ENCODE measurements around the gene FAIM2.

The FAIM2 gene

DNA sequence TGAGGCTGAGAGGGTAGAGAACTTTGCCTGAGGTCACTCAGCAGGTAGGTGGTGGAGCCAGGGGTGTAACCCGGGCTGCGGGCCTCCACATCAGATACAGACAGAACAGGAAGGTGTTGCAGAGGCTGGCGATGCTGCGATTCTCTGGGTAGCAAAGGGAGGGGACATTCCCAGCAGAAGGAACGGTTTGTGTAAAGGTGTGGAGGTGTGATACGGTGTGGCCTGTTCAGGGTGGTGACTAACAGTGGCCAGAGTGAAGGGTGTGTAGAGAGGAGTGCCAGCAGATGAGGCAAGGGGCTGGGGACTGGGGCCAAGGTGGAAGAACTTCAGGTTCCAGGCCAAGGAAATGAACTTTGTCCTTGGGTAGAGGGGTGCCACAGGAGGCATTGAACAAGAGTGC lies 18.2 kb upstream of the FAIM2 start:
- Histone ChIP-seq H3K27me3 (ENCODE audit: control insufficient read depth, insufficient read depth, low read length) (no peaks in the 10 kb centered on the region), H3K36me3 (ENCODE audit: control insufficient read depth, insufficient read depth, low read length) (no peaks in the 10 kb centered on the region), H3K27ac (ENCODE audit: low read depth, low read length) (no peak overlapping the region), H3K9ac (ENCODE audit: low read length) (no peak overlapping the region), H3K4me1 (ENCODE audit: control insufficient read depth, insufficient read depth, low read length) (no peaks in the 10 kb centered on the region), H3K4me3 (ENCODE audit: low read length) (no peak overlapping the region)

- Histone ChIP-seq H3K27ac (ENCODE audit: low read depth, low read length) (no peak overlapping the region), H3K36me3 (ENCODE audit: control insufficient read depth, insufficient read depth, low read length) (no peaks in the 10 kb centered on the region), H3K27me3 (ENCODE audit: control insufficient read depth, insufficient read depth, low read length) (no peaks in the 10 kb centered on the region), H3K4me3 (ENCODE audit: low read length) (no peak overlapping the region), H3K4me1 (ENCODE audit: control insufficient read depth, insufficient read depth, low read length) (no peaks in the 10 kb centered on the region), H3K9ac (ENCODE audit: low read length) (no peak overlapping the region)
Measured at GRCh38 chr12:49921299-49921698, 17.6 kb upstream of the FAIM2 start.

DNA sequence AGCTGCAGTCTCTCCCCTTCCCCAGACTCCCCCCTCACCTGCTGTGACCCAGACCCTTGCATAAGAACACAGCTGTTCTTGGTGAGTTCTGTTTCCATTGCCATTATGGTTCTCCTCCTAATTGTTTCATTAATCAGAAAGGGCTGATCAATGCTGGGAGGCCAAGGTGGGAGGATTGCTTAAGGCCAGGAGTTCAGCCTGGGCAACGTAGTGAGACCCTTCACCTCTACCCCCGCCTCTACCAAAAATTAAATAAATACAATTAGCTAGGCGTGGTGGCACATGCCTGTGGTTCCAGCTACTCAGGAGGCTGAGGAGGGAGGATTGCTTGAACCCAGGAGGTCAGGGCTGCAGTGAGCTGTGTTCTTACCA lies 17.2 kb upstream of the FAIM2 start:
- Histone ChIP-seq H3K4me3 (ENCODE audit: low read length) (no peak overlapping the region), H3K36me3 (ENCODE audit: control insufficient read depth, insufficient read depth, low read length) (no peaks in the 10 kb centered on the region), H3K27me3 (ENCODE audit: control insufficient read depth, insufficient read depth, low read length) (no peaks in the 10 kb centered on the region), H3K27ac (ENCODE audit: low read depth, low read length) (no peak overlapping the region), H3K9ac (ENCODE audit: low read length) (no peak overlapping the region), H3K4me1 (ENCODE audit: control insufficient read depth, insufficient read depth, low read length) (no peaks in the 10 kb centered on the region)

- no peak overlapping the region for H3K4me3 ChIP-seq (ENCODE audit: low read length)
- no peaks in the 10 kb centered on the region for H3K4me1 ChIP-seq (ENCODE audit: control insufficient read depth, insufficient read depth, low read length)
- H3K27me3 ChIP-seq (ENCODE audit: control insufficient read depth, insufficient read depth, low read length) = no peaks in the 10 kb centered on the region
- no peak overlapping the region for H3K27ac ChIP-seq (ENCODE audit: low read depth, low read length)
- H3K36me3 ChIP-seq (ENCODE audit: control insufficient read depth, insufficient read depth, low read length) = no peaks in the 10 kb centered on the region
- no peak overlapping the region for H3K9ac ChIP-seq (ENCODE audit: low read length)
Measured at GRCh38 chr12:49920241-49920914, 16.7 kb upstream of the FAIM2 start.

GRCh38 chr12:49917788-49918173 lies 14.1 kb upstream of the FAIM2 start:
- H3K36me3 ChIP-seq (ENCODE audit: control insufficient read depth, insufficient read depth, low read length) = no peaks in the 10 kb centered on the region
- no peaks in the 10 kb centered on the region for H3K27me3 ChIP-seq (ENCODE audit: control insufficient read depth, insufficient read depth, low read length)
- no peak overlapping the region for H3K4me3 ChIP-seq (ENCODE audit: low read length)
- no peak overlapping the region for H3K27ac ChIP-seq (ENCODE audit: low read depth, low read length)
- H3K9ac ChIP-seq (ENCODE audit: low read length) = no peak overlapping the region
- H3K4me1 ChIP-seq (ENCODE audit: control insufficient read depth, insufficient read depth, low read length) = no peaks in the 10 kb centered on the region

DNA sequence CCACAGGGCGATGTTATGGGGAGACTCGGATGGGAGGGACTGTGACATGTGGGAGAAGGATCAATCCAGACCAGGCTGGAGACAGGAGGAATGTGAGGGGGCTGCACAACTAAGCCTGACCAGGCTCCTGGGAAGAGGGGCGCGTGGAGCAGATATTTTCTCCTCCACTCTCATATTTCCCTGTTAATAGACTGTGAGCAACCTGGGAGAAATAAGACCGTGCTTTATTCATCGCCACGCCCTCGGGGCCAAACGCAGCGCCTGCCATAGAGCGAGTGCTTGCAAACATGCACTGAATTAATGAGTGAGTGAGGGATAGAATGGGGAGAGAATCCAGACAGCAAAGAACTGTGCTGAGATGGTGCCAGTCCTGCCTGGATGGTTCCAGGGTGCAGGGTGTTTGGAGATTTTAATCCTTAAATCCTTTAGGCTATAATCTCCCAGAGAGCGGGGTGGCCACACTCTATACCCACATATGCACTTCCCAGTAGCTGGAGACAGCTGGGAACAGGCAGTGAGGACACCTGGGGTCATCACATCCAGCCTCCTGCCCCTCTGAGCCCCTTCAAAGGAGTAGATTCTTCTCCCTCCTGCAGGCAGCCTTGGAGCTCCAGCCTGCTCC lies 13.6 kb upstream of the FAIM2 start:
- no peaks in the 10 kb centered on the region for H3K4me1 ChIP-seq (ENCODE audit: control insufficient read depth, insufficient read depth, low read length)
- H3K27ac ChIP-seq (ENCODE audit: low read depth, low read length) = no peak overlapping the region
- no peak overlapping the region for H3K9ac ChIP-seq (ENCODE audit: low read length)
- no peaks in the 10 kb centered on the region for H3K27me3 ChIP-seq (ENCODE audit: control insufficient read depth, insufficient read depth, low read length)
- no peak overlapping the region for H3K4me3 ChIP-seq (ENCODE audit: low read length)
- no peaks in the 10 kb centered on the region for H3K36me3 ChIP-seq (ENCODE audit: control insufficient read depth, insufficient read depth, low read length)

DNA sequence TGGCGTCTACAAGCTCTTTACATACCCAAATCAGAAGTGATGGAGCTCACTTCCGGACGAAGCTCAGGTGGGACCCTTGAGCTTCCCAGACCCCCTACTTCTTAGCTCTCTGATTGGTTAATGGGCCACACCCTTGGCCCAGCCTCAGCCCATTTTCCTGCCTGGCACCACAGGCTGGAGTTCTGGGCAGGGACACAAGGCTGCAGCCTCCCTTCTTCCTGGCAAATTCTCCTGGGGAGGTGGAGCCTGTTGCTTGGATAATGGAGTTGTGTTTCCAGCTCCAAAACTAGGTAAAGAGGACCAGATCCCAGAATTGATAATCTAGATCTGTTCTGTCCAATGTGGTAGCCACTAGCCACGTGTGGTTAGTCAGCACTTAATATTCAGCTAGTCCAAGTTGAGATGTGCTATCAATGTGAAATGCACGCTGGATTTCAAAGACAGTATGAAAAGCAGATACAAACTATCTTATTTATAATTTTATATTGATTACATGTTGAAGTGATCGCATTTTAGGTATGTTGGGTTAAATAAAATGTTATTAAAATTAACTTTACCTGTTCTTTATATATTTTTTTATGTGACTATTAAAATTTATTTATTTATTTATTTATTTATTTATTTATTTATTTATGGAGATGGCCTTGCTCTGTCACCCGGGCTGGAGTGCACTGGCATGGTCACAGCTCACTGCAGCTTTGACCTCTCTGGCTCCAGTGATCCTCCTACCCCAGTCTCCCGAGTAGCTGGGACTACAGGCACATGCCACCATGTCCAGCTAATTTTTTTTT lies 12.6 kb upstream of the FAIM2 start:
- H3K27me3 ChIP-seq (ENCODE audit: control insufficient read depth, insufficient read depth, low read length) = no peaks in the 10 kb centered on the region
- no peaks in the 10 kb centered on the region for H3K4me1 ChIP-seq (ENCODE audit: control insufficient read depth, insufficient read depth, low read length)
- no peaks in the 10 kb centered on the region for H3K36me3 ChIP-seq (ENCODE audit: control insufficient read depth, insufficient read depth, low read length)
- H3K27ac ChIP-seq (ENCODE audit: low read depth, low read length) = no peak overlapping the region
- H3K4me3 ChIP-seq (ENCODE audit: low read length) = no peak overlapping the region
- H3K9ac ChIP-seq (ENCODE audit: low read length) = no peak overlapping the region

GRCh38 chr12:49912345-49913255 lies 8.9 kb upstream of the FAIM2 start:
- no peak overlapping the region for H3K9ac ChIP-seq (ENCODE audit: low read length)
- no peak overlapping the region for H3K4me3 ChIP-seq (ENCODE audit: low read length)
- H3K4me1 ChIP-seq (ENCODE audit: control insufficient read depth, insufficient read depth, low read length) = no peaks in the 10 kb centered on the region
- H3K27ac ChIP-seq (ENCODE audit: low read depth, low read length) = no peak overlapping the region
- no peaks in the 10 kb centered on the region for H3K36me3 ChIP-seq (ENCODE audit: control insufficient read depth, insufficient read depth, low read length)
- H3K27me3 ChIP-seq (ENCODE audit: control insufficient read depth, insufficient read depth, low read length) = no peaks in the 10 kb centered on the region

- Histone ChIP-seq H3K27me3 (ENCODE audit: control insufficient read depth, insufficient read depth, low read length) (no peaks in the 10 kb centered on the region), H3K4me3 (ENCODE audit: low read length) (no peak overlapping the region), H3K27ac (ENCODE audit: low read depth, low read length) (no peak overlapping the region), H3K4me1 (ENCODE audit: control insufficient read depth, insufficient read depth, low read length) (no peaks in the 10 kb centered on the region), H3K9ac (ENCODE audit: low read length) (no peak overlapping the region), H3K36me3 (ENCODE audit: control insufficient read depth, insufficient read depth, low read length) (no peaks in the 10 kb centered on the region)
Measured at GRCh38 chr12:49911213-49911605, 7.5 kb upstream of the FAIM2 start.

DNA sequence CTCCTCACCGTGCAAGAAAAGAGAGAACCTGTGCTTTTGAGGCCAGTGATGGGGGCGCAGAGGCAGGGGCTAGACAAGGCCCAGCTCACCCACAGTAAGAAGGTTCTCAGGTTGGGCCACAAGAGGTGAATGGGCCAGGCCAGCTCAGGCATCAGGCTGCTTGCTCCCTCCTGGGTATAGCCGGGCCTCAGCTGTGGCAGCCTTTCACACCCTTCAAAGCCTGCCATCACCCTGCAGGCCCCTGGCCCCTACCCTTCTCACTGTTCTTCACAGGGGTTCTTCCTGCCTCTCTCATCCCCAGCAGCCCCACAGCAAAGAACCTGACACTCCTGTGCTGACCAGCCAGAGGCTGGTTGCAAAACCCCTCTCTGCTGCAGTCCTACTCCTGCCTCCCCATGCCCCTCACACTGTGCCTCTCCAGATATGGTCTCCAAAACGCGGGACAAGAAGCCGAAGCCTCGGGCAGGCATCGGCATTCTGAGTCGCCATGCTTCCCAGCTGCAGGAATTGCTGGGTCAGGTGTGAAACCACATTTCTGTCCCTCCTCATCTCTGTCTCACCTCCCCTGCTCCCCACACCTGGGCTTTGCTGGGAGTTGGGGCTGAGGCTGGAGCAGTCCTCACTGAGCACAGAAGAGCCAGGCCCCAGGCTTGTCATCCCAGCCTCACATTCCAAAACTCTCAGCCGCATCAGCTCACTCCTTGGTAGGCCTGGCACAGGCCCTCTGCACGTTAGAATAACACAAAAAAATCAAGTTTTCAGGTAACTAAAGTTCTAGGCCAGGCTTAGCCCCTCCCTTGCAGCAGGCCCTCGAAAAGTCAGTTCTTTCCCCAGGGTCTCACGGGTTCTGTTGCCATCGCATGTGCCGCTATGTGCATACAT lies 6.9 kb upstream of the FAIM2 start:
- no peak overlapping the region for H3K9ac ChIP-seq (ENCODE audit: low read length)
- no peak overlapping the region for H3K27ac ChIP-seq (ENCODE audit: low read depth, low read length)
- no peak overlapping the region for H3K4me3 ChIP-seq (ENCODE audit: low read length)
- H3K4me1 ChIP-seq (ENCODE audit: control insufficient read depth, insufficient read depth, low read length) = no peaks in the 10 kb centered on the region
- no peaks in the 10 kb centered on the region for H3K27me3 ChIP-seq (ENCODE audit: control insufficient read depth, insufficient read depth, low read length)
- no peaks in the 10 kb centered on the region for H3K36me3 ChIP-seq (ENCODE audit: control insufficient read depth, insufficient read depth, low read length)

GRCh38 chr12:49909826-49910225 lies 6.1 kb upstream of the FAIM2 start:
- Histone ChIP-seq H3K36me3 (ENCODE audit: control insufficient read depth, insufficient read depth, low read length) (no peaks in the 10 kb centered on the region), H3K4me1 (ENCODE audit: control insufficient read depth, insufficient read depth, low read length) (no peaks in the 10 kb centered on the region), H3K9ac (ENCODE audit: low read length) (no peak overlapping the region)

More at GRCh38 chr12:49909826-49910225, 6.1 kb upstream of the FAIM2 start:
- no peak overlapping the region for H3K27ac ChIP-seq (ENCODE audit: low read depth, low read length)
- H3K4me3 ChIP-seq (ENCODE audit: low read length) = no peak overlapping the region
- no peaks in the 10 kb centered on the region for H3K27me3 ChIP-seq (ENCODE audit: control insufficient read depth, insufficient read depth, low read length)
